Activated naive CD8-positive, alpha-beta T cell treated with anti-CD3 and anti-CD28 coated beads, Interleukin-2, amount 50 U/mL, for 16 hours (primary cell): Measurements from ENCODE around the gene ATF7.

Experiments
- DNase-seq: peaks from one replicate; pipeline ENCODE4 v3.0.0-alpha.2; 2020; ENCODE audit warnings: low read depth, low spot score

ATF7 gene

DNA sequence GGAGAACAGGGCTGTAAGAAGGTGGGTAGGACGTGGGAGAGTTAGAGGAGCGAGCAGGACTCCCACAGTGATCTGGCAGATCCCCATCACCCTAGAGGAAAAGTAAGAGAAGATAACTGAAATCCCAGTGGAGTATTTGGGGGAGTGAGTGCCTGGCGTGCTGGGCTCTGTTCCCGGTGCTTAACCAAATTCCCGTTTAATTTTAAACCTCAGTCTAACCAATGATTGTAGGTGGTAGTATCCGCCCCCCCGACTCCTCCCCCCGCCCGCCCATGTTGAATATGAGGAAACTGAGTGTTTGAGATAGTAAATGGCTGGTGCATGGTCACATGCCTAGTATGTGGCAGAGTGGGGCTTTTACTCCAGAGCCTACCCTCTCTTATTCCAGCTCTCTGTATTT, 123.9 kb downstream of the ATF7 start:
- no peak for DNase-seq

DNA sequence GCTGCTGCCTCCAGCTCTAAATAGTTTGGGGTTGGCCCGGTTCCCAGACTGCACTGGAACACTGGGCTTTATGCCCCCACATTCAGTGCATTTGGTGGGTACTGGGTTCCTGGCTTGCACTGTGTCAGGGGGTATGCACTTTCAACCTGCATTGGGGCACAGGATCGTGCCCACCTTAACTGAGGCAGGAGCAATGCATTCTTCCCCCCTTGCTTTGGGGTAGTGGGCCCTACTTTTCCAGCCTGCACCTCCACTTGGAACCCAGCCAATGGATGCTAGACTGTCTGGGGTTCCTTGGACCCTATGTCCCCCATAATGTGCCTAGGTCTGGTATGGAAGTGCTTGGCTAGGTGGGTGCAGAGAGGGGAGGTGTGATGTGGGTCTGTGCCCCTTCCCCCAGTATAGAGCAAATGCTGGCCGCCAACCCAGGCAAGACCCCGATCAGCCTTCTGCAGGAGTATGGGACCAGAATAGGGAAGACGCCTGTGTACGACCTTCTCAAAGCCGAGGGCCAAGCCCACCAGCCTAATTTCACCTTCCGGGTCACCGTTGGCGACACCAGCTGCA, 124.5 kb downstream of the ATF7 start:
- DNase-seq, result no peak

DNA sequence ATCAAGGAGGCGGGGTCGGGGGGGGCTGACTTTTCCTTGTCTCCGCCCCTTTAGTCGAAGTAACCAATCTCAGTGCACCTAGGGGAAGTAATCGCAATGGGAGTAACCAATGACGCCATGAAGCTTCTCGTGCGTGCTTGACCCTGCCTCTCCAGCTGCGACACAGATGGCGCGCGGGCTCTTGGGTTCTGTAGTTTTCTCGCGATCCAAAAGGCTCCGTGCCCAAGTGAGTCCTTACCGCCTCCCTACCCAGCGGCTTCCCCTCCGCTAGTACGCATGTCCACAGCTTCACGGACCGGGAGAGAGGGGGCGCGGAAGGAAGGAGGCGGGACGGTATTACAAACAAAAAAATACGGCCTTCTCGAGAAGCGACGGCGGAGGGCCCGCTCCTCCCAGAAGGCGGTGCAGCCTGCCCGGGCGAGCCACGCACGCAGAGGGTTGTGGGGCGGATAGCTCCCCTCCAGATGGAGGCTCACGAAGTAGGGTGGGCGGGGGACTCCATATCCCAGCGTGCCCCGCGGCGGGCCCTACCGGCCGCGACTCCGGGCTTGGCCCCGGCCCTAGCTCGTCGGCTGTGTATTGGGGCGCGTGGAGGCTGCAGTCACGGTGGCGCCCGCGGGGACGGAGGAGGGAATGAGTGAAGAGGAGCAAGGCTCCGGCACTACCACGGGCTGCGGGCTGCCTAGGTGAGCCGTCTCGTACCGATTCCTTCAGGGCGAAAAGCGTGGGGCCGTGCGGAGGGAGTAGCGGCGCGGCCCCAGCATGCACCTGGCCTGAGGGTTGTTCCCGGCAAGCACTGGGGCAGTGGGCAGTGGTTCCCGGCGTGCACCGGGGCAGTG, 125.2 kb downstream of the ATF7 start, which contains the start of gene TARBP2:
Gene TARBP2, plus strand, starts transcription at position 508 of the 839 bp plus-strand sequence. Its CDS starts 126 bp downstream, at position 634.
- peak; percentile 91 for DNase-seq

DNA sequence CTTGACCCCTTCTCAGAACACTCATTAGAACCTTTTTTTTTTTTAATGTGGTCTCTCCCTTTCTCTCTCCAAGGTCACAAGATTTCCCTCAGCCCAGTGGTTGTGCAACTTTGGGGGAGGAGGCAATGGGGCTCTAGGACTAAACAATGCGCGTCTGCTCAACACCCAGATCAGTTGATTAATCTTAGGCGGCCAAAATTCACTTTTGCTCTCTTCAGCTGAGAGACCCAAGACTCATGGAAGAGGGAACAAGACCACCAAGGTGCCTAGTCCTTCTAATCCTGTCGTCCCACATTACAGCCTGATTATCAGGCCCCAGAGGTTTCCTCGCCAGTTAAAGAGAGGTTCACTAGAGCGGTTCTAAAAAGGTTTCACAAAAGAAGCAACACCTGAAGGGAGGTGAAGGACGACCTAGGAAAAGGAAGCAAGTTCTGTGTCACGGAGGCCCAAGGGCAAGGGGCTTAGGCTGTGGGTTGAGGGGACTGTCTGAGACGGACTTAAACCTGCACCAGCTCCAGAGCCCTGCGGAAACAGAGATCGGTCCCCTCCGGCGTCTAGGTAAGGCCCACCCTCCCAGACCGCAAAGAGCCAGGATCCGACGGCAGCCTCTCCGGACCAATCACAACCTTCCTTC, 125.9 kb downstream of the ATF7 start:
- no peak for DNase-seq

DNA sequence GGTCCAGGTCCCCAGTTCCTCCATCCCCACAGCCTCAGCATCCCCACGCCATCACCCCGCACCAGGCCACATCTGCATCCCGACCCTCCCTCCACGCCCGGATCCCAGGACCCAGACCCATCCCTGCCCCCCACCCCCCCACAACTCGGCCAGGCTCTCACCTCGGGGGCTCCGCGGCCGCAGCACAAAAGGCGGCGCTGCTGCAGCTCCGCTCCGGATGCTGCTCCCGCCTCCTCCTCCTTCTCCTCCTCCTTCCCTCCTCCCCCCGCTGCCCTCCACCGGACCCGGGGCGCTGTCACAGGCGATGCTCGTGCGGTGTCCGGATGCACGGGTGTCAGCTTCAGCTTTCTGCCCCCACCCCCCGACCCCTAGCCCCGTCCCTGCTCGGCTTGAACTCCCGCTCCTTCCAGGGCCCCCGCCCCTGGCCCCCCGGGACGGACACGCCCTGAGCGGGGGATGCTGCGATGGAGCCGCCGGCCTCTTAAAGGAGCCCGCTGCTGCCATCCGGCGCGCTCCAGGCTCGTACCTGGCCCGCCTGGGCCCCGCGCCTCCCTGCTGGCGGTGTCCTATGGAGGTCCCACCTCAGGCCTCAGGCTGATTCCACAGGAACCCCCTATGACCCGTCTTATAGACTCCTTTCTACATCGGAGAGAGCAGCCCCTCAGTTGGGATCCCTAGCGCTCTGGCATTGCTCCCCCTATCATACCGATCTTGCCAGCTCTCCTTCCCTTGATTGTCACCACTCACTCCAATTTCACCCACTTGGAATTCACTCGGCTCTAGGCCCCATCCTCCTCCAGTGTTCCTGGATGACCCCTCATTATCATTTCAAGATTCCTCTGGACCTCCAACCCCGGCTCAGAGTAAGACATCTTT, 126.7 kb downstream of the ATF7 start, which contains the start of gene MAP3K12:
Gene MAP3K12, minus strand, starts transcription at position 193 of the 876 bp plus-strand sequence. CDS start 12,067 bp downstream, outside the sequence.
- DNase-seq, result peak; percentile 15

DNA sequence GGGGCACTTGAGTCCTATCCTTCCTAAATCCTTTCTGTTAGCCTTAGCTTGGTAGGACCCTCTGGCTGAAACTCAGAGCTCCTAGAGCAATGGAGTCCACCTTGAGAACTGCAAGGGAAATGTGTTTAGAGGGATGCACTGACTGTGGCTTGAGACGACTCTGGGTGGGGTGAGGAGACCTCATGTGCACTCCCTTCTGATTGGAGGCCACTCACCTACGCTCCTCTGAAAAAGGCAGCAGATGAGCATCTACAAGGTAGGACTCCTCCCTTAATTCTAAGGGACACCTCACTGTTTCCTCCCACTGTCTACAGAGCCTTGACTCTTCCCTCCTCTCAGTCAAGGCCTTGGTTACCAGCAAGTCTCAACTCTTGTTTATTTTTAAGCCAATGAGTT, 127.9 kb downstream of the ATF7 start:
- no peak for DNase-seq

DNA sequence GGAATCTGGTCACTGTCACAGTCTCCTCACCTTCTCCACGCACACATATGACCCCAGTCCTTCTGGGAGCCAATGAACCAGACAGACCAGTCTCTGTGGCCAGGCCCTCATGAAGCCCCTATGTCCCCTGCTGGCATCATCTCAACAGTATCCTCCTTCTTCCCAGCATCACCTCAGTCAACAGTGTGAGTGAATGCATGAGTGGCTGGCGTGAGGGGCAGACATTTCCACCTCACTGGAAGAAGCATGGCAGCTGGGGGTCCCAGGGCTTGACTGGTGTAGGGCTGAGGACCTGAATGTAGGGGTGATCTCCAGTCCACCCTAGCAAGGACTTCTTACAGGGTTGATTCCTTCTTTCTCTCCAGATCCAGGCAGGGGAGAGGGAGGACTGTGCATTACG, 128.7 kb downstream of the ATF7 start:
- no peak for DNase-seq

DNA sequence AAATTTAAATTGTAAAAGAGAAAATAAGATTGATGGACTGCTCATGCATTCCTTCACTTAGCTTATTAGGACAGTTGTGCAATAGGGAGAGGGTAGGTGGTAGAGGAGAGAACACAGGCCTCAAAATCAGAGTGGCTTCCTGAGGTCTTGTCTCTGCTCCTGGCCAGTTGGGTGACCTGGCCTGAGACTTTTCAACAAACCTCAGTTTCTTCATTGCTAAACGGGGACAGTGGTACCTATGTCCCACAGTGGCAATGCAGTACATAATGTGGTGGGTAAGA, 129.5 kb downstream of the ATF7 start:
- no peak for DNase-seq

DNA sequence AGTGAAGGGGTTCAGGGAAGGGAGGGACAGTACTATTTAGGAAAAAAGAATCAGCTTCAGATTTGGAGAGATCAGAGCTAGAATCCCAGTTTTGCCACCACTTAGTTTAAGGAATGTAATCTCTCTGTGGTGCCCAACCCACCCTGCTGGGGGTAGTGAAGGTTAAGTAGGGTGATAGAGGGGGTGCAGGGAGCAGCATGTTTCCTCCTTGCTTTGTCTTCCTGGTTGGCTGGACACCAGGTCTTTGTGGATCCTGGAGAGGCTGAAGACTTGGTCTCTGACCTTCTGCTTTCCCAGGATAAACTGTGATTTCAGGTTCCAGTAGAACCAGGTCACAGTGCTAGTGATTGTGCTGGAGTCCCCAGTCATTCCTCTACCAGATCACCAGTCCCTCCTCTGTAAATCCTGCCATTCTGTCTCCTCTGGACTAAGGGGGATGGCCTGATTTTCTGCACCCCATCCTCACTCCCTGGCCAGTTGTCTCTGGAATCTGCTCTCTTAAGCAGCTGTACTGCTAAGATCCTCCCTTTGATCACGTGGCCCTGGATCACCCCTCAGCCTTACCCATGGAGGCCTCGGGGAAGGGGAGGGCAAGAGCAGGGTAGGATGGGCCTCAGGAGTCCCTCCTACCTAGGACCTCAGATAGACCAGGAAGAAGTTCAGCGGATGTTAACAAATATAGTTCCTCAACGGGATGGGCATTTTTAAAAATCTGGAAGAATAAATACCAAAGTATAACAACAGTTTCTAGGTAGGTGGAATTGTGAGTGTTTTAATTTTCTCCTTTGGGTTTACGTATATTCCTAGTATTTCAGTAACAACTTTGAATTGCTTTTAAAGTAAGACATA, 130.1 kb downstream of the ATF7 start:
- DNase-seq, result no peak

DNA sequence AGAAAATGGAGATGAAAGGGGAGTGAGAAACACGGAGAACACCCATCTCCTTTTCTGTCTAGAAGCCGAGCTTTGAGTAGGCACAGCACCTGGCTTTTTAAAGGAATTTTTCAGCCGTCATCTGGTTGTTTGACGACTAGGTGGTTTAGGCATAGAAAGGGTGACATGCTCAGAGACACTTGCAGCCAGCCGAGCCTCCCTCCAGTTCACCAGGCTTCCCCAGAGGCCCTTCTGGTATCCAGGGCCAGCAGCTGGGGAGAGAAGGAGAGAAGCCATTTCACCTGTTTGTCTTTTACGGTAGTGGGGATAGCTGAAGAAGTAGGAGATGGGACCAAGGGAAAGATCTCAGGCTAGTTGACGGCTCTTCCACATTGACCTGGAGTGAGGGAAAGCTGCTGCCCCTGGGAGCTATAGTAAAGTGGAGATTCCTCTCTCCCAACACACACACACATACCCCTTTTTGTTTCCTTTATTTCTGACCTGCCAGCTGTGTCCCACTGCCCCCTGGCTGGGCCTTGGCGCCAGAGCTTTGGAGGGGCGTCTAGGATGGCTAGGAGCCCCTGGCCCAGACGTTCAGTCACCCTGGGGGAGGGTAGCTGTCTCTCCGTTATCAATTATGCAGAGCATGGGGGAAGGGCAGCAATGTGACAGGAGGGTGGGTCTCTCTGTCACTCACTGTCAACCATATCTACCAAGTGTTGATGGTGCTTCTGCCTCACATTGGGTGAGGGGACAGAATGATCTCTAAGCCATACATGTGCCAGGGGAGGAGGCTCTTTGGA, 132.4 kb downstream of the ATF7 start:
- DNase-seq, result no peak

DNA sequence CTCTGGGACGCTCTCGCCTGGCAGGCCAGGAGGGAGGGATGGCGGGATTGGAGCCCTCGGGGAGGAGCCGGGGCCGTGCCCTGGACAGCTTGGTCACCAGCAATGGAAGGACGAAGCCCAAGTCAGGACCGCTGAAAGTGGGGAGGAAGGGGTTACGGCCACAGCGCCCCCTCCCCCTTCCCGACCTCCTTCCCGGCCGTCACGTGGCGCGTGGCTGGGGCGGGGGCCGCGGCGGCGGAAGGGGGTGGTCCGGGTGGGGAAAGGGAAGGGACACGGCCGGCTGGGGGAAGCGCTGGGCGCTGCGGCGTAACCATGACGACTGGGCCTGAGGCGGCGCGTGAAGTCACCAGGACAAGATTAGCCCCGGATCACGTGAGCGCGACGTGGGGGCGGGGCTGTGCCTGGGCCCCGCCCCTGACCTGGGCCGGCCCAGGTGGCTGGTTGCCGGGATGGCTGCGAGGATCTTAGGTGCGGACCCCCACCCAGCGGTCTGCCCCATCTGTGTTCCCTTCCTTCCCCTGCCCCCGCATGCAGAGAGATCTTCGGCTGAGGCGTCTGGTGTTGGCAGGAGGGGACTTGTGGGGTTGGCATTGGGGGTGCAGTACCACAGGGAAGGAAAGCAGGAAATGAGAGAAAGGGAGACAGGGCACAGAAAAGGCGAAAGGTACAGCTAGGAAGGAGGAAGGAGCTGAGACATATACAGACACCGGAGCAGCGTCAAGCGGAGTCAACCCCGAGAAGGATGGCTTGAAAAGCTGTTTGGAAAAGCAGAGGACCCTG, 133.2 kb downstream of the ATF7 start:
- peak; percentile 63 for DNase-seq

DNA sequence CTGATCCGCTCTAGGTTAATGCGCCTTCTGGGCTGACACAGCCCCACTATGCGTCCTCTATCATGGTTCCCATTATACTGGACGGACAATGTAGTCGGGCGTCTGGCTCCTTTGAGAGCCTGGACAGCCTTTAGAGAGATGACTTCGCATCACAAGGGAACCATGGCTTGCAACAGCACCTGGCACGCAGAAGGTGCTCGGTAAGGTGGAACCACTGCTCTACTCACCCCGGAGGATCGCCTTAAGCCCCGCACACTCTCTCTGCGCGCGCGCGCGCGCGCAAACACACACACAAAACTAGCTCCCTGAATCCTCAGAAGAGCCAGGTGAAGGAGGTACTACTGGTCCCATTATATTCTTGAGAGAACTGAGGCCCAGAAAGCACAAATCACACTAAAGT, 134.0 kb downstream of the ATF7 start:
- DNase-seq, result no peak

DNA sequence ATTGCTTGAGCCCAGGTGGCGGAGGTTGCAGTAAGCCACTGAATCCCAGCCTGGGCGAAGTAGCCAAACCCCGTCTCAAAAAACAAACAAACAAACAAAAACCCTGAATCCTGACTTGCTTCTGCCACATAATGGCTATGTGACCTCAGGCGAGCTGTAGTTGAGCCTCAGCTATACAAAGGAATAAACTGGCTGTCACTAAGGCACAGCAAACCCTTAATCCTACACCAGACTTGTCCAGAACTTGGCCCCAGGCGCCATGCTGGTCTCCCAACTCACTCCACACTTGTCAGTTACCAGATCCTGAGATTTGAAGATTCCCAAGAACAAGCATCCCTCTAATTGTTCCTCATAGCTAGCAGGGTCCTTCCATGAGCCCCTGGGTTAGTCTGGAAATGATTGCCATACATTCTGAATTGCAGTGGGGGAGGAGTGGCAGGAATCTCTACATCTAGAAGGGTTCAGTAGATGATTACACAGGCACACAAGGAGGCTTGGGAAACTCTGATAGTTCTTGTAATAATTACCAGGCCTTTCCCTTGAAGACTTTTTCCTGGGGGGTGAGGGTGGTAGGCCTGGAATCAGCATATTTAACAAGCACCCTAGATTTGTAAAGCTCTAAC, 136.8 kb downstream of the ATF7 start:
- DNase-seq, result no peak

DNA sequence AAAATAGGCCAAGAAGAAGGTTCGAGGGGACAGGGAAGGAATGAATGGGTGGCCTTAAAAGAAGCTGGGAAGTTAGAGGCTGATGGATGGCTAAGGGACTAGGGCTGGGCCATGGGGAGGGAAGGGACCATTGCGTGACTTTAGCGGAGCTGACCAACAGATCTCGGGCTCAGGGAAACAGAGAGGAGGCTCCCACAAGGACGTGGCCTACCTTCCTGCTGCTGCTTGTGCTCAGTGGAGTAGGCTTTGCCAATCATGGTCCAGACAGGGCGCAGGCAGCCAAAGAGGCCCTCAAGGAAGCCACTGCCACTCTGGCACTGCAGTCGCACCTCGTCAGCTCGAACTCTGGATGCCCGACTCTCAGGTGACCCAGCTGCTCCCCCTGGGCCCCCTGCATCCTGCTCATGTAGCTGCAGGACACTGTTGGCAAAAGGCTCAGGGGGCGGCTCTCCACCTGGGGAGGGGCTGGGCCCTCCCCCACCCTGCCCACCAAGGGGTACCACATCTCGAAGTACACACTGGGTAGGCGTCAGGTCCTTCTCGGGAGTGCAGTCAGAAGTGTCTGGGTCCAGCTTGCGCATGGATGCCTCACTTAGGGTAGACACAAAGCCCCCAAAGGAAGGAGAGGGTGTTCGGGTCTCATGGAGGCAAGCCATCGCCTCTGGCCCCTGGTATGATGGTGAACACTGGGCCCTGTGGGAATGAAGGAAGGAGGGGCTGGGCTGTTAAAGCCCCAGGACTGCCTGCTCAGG, 139.3 kb downstream of the ATF7 start:
- DNase-seq, result no peak

DNA sequence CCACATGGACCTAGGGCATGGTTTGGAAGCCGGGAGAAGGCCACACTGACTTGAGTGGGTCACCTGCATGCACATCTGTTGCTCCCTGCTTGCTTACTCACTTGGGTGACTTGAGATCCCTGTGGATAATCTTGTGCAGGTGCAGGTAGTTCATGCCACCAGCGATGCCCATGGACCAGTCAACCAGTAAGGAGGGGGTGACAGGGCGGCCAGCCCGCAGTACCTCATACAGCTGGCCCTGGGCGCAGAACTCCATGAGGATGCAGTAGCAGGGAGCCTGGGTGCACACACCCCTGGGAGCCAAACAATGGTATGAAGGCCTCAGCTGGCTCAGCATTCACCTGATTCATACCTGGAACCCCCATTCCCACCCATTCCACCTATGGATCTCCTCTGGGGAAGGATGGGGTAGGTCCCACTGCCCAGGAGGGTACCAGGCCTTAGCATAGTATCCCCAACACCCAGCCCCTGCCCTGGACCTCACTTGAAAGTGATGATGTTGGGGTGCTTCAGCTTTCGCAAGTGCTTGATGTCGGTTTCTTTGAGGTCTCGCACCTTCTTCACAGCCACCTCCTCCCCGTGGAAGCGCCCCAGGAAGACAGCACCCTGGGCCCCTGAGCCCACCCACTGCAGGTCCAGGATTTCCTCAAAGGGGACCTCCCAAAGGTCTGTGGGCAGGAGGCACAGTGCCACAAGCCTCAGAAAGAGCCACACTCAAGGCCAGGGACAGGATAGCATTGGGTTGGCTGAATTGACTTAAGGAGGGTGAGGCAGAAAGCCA, 140.0 kb downstream of the ATF7 start:
- no peak for DNase-seq

DNA sequence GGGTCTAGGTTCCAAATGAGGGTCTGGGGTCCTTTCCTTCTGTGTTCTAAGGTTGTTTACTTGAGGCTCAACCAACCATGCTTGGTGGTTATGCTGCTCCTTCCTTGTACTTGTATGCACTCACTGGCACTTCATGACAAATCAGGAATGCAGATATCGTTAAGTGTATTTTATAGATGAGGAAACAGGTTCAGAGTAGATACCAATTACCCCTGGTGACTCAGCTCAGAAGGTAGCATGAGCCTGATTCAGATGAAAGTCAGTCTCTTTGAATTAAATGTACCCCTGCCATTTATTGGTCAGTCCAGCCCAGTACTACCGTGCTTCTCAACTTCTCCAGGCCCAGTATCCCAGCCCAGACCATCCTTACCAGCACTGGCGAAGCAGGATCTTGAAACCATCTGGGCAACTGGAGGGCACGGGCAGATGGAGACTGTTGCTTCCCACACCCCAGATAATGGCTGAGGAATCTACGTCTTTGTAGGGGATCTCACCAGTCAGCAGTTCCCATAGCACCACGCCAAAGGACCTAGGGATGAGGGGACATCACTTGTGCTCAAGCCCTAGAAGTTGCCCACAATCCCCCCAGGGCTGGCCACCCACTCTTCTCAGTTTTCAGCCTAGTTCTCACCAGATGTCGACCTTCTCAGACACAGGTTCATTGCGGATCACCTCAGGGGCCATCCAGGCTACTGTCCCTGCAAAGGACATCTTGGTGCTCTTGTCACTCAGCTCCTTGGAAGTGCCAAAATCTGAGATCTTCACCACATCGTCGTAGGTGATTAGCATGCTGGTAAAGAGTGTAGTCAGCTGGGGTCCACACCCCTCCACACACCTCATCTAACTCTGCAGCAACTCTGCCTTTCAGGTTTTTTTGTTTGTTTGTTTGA, 141.3 kb downstream of the ATF7 start:
- no peak for DNase-seq
